Transverse colon (tissue), 4 donors: Measurements from ENCODE around the gene HID1.

ENCODE experiments used
- CTCF ChIP-seq, 5 experiments: fragments of 200-600 bp in 3 of 5; fragments of 450-650 bp in 2 of 5; sonication (generic) in 3 of 5; IDR thresholded peaks; 1 replicate in 2 of 5; 2 replicates in 3 of 5; pipeline ENCODE4 v1.5.1; 2016 to 2017; ENCODE audit warnings: antibody characterized with exemption in 5 of 5, inconsistent platforms in 3 of 5, mild to moderate bottlenecking in 2 of 5, moderate library complexity in 1 of 5
- POLR2A ChIP-seq: fragments of 450-650 bp; IDR thresholded peaks from one replicate; pipeline ENCODE4 v1.6.1; 2016; ENCODE audit warnings: antibody characterized with exemption, mild to moderate bottlenecking, moderate library complexity
- POLR2AphosphoS5 ChIP-seq, 3 donors: sonication (generic); formaldehyde crosslinking; IDR thresholded peaks; one replicate each; pipeline ENCODE4 v1.6.1; 2016; ENCODE audit warnings: antibody characterized with exemption in 3 of 3

- TF ChIP-seq CTCF (IDR thresholded peaks at IDR 0.05) (peak in 2 of 5 experiments; percentile 50 to 69), POLR2AphosphoS5 (IDR thresholded peaks at IDR 0.05) (no peak), POLR2A (no peak)
Observed at GRCh38 chr17:74960570-74961342, 11.8 kb downstream of the HID1 start.
